HuH-7.5 (cell line): ENCODE results near the gene CSMD2.
"Not testable (repeated sequence)": the region's sequence is repeated elsewhere in the genome, so short reads cannot be mapped to it uniquely, and the experiment has no call there.

Source experiments
- DNase-seq: peaks from one replicate; pipeline ENCODE4 v3.0.0; 2011; ENCODE audit warnings: low spot score

Gene CSMD2

GRCh38 chr1:33532936-33533335 lies 632.1 kb downstream of the CSMD2 start:
- no peak for DNase-seq

DNA sequence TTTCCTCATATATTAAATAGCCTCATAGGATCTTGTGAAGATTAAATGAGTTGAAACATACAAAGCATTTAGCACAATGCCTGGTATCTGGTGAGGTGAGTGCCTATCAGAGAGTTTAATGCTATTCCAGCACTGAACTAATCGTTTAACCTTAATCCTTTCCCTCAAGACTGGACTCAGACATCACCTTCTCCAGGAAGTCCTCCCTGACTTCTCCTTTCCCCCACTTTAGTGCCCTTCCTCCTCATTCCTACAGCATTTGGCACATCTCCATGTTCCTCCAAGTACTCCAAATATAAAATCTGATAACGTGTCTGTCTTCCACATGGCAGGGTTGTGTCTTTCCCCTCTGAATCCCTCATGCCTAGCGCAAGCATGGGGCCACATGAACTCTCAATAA lies 632.8 kb downstream of the CSMD2 start:
- DNase-seq, result no peak

GRCh38 chr1:33529957-33530356 lies 635.1 kb downstream of the CSMD2 start:
- no peak for DNase-seq

DNA sequence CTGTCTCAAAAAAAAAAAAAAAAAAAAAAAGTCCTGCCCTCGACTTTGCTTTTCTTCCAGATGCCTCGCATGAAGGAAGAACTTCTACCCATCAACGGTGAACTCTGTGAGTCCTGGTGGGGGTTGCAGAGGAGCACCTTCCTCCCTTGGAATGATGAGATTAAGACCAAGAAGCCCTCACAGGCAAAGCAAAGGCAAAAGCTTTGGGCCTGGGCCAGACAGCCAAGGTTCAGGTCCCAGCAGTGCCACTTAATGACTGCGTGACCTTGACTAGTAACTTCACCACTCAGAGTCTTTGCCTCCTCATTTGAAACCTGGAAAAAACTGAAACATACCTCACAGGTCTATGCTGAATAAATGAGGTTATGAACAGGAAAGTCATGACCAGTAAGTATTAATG lies 637.1 kb downstream of the CSMD2 start:
- DNase-seq, result no peak

GRCh38 chr1:33524586-33524985 lies 640.4 kb downstream of the CSMD2 start:
- DNase-seq, result no peak

DNA sequence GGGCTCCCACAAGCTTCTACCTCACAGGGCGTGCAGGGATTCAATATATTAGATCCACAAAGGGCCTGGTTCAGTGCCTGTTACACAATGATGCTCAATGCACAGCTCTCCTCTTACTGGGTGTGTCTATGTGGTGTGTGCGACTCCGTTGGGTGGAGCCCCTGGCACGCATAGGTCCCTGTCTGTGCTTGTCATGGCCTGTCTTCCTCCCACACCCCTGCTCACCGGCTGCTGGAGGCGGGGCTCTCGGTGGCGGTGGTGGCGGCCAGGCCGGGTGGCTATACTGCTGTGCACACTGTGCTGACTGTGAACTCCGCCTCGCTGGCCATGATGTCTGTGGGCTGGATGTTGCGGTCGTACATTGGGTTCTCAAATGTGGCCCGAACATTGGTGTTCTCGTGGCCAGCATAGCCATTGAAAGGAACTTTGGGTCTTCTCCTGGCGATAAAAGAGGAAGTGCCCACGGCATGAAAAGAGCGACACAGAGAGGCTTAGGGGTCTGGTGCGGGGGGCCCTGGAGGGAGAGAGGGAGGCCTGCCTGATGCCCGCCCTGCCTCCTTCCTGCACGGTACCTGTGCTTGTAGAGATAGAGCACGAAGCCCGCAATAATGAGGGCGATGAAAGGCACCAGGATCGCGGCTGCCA lies 645.7 kb downstream of the CSMD2 start:
- DNase-seq, result no peak

- no peak for DNase-seq
Measured at GRCh38 chr1:33517596-33518250, 647.3 kb downstream of the CSMD2 start.

GRCh38 chr1:33516891-33517567 lies 648.0 kb downstream of the CSMD2 start:
- DNase-seq, result no peak

DNA sequence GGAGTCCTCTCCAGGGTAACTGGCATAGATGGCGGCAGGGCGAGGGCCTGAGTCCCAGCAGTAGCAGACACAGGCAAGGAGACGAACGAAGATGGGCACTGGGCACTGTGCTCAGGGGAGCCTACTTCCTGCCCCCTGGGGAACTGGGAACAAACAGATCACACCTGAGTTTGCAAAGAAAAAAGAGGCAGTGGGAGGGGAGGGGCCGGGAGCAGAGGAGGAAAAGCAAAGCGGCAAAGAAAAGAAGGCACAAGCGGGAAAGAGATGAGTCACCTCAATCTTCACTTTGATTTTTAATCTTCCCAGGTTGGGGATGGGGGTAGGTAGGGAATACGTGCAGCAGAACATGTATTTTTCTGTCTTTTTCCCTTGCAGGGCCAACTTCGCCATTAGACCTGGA lies 648.6 kb downstream of the CSMD2 start:
- no peak for DNase-seq

- DNase-seq, result no peak
Measured at GRCh38 chr1:33515607-33516006, 649.4 kb downstream of the CSMD2 start.

DNA sequence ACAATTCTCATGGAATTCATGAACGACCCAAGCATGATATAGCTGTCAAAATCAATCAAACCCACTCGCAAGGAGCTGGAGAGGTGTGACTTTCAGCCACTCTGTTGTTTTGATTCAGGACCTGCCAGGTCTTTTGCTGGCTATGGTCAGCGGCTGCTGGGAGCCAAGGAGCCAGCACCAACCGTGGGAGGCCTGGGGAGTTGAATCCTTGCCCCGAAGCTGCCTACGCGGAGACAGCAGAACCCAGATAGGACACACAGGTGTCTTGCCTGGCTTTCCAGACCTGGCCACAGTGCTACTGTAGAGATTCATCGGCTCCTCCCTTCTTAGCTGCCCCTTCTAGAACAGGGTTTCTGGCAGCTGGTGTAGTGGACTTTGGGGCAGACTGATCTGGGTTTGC lies 649.9 kb downstream of the CSMD2 start:
- no peak for DNase-seq

DNA sequence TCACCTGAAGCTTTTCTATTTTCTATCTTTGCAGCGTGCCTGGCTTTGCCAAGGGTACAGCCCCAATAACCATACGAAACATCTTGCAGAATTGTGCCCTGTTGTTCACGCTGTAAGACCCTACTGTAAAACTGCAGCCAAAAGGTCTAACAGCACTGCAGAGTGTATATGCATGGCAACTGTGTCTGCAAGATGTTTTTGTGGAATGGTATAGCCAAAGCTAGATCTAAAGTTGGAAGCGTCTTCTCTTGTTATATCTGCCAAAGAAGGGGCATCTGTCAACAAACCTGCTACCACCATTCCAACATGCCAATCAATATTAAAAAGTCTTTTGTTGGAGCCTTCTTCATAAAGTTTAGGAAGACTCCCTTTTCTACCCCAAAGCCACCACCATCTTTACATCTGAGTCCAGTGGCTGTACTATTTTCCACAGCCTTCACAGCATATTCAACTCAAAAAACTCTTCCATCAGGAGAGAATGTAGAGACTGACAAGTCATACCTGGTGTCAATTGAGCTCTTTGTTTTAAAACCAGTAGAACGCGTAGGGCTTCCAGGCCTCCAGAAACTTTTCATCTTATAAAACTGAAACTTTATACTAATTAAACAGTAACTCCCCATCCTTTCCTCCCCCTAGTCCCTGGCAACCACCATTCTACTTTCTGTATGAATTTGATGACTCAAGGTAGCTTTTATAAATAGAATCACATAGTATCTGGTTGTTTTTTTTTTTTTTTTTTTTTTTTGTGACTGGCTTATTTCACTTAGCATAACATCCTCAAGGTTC lies 652.6 kb downstream of the CSMD2 start:
- no peak for DNase-seq

DNA sequence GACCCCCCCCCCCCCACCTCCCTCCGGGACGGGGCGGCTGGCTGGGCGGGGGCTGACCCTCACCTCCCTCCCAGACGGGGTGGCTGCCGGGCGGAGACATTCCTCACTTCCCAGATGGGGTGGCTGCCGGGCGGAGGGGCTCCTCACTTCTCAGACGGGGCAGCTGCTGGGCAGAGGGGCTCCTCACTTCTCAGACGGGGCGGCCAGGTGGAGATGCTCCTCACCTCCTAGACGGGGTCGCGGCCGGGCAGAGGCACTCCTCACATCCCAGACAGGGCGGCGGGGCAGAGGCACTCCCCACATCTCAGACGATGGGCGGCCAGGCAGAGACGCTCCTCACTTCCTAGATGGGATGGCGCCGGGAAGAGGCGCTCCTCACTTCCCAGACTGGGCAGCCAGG lies 655.8 kb downstream of the CSMD2 start:
- DNase-seq, result not testable (repeated sequence)

GRCh38 chr1:33508151-33508550 lies 656.9 kb downstream of the CSMD2 start:
- DNase-seq, result no peak

- DNase-seq, result no peak
Measured at GRCh38 chr1:33507661-33508060, 657.4 kb downstream of the CSMD2 start.

GRCh38 chr1:33503506-33503905 lies 661.5 kb downstream of the CSMD2 start:
- no peak for DNase-seq

GRCh38 chr1:33502726-33503125 lies 662.3 kb downstream of the CSMD2 start:
- no peak for DNase-seq

GRCh38 chr1:33501774-33502173 lies 663.3 kb downstream of the CSMD2 start:
- no peak for DNase-seq

- DNase-seq, result no peak
Measured at GRCh38 chr1:33501309-33501708, 663.7 kb downstream of the CSMD2 start.

GRCh38 chr1:33500547-33500946 lies 664.5 kb downstream of the CSMD2 start:
- no peak for DNase-seq

DNA sequence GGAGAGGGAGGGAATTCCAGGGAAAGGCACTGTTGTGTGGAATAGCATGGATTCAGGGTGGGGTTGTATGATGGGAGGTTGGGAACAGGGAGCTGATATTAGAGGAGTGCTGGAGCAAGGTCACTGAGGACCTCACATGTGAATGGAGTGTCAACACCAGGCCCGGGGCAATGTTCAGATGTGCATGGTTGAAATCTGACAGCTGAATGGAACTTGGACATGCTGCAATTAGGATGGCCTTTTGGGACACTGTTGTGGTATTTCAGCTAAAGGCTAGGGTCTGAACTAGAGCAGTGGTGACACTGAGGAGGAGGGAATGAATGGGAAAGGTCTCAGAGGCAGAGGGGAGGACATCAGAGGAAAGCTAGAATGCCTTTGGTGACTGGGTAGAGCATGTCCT lies 667.6 kb downstream of the CSMD2 start:
- DNase-seq, result no peak

DNA sequence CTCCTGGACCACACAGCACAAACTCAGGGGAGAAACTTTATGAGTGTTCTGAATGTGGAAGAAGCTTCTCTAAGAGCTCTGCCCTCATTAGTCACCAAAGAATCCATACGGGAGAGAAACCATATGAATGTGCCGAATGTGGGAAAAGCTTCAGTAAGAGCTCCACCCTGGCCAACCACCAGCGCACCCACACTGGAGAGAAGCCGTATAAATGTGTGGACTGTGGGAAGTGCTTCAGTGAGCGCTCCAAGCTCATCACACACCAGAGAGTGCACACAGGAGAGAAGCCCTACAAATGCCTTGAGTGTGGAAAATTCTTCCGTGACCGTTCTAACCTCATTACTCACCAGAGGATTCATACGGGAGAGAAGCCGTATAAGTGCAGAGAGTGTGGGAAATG lies 670.1 kb downstream of the CSMD2 start:
- DNase-seq, result no peak

GRCh38 chr1:33488624-33489023 lies 676.4 kb downstream of the CSMD2 start:
- DNase-seq, result no peak
